Ramos (cell line): ENCODE data around the gene COMMD4.

Experiments
- in situ Hi-C: fragments of 300-500 bp; cut with MboI; formaldehyde crosslinking; loops from one replicate; pipeline ENCODE4 v1.14.3; 2022; ENCODE audit warnings: low sequenced_read_pairs; ENCODE audit not compliant: unreplicated experiment

Gene COMMD4

DNA sequence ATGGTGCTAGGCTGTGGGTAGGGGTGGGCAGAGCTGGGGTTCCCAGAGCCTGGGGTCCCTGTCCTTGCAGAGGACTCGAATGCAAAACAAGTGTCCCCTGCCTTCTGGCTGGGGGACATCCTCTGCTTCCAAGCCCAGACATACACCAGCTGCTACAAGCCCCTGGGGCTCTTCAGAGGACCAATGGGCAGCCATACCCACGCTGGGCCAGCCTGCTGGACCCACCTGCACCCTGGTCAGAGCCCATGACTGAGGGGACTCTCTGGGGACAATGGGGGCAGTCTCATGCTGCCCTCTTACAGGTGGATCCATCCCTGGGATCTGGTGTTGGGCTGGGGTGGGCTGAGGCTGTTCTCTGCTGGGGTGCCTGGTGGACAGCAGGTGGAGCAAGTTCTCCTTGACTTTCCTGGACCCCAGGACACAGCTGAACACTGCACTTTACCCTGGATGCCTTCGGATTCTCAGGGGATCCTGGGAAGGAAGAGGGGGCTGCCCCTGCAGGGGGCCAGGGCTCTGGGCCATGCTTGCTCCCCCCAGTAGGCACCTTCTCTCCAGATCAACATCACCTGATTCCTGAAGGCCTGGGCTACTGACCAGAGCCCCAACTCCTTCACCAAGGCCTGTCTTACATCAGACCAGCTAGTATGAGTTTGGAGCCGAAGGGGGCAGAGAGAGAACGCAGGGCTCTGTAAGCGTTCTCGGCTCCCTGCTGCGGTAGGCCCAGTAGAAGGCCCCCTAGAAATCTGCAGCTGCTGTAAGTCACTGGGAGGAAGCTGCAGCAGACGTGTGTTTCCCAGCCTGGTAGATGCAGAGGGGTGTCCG, 7.2 kb upstream of the COMMD4 start:
- in situ Hi-C loops, result loop anchor here (25.0 kb wide), 1 partner anchor 541 kb away; the partner anchor contains the start of gene CSK

DNA sequence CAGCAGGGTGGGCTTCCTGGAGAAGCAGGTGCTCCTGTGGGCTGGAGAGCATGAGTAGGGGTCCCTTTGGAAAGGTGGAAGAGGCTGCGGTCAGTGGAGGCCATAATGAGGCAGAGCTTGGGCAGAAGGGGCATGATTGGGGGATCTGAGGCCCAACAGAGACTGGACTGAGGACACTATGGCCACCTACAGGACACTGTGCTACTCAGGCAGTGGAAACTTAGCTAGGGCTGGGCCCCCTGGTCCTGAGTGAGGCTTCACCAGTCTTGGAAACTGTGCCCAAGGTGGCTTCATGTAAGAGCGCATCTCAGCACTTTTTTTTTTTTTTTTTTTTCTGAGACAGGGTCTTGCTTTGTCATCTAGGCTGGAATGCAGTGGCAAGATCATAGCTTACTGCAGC, 6.3 kb upstream of the COMMD4 start:
- in situ Hi-C loops, result loop anchor here (25.0 kb wide), 1 partner anchor 542 kb away; the partner anchor contains the start of gene CSK

DNA sequence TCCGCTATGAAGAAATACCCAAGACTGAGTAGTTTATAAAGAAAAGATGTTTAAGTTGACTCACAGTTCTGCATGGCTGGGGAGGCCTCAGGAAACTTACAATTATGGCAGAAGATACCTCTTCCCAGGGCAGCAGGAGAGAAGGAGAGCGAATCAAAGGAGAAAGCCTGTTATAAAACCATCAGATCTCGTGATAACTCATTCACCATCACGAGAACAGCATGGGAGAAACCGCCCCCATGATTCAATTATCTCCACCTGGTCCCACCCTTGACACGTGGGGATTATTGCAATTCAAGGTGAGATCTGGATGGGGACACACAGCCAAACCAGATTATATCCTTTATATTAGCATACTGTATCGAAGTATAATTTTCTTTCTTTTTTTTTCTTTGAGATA, 3.8 kb upstream of the COMMD4 start:
- in situ Hi-C loops, result loop anchor here (25.0 kb wide), 1 partner anchor 545 kb away; the partner anchor contains the start of gene CSK

DNA sequence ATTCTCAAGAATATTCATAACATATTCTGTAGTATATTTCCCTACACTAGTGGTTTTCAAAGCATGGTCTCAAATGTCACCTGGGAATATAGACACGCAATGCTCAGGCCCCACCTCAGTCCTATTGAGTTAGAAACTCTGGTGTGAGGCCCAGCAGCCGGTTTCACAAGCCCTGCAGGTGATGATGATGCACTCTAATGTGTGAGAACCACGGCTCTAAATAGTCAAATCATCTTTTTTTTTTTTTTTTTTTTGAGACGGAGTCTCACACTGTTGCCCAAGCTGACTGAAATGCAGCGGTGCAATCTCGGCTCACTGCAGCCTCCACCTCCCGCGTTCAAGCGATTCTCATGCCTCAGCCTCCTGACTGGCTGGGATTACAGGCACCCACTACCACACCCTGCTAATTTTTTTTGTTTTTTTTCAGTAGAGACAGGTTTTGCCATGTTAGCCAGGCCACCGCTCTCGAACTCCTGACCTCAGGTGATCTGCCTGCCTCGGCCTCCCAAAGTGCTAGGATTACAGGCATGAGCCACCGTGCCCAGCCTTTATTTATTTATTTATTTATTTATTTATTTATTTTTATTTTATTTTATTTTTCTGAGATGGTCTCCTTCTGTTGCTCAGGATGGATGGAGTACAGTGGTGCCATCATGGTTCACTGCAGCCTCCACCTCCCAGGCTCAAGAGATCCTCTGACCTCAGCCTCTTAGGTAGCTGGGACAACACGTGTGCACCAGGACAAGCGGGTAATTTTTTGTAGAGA, 2.0 kb upstream of the COMMD4 start:
- in situ Hi-C loops, result loop anchor here (25.0 kb wide), 1 partner anchor 547 kb away; the partner anchor contains the start of gene CSK

DNA sequence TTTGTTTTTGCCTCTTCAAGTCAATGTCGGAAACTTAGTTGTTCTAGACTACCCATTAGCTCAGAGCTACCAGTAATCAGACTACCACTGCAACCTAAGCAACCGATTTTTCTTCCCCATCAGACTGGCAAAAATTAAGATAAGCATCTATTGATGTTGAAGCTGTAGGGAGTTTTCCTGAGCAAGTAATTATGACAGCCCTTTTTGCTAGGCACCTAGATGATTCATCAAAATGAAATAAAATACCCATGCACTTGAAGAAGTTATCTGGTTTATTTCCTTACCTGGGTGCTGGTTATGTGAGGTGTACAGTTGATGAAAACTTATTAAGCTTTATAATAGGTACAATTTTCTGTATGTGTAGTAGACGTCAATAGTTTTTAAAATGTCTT, 554 bp upstream of the COMMD4 start:
- in situ Hi-C loops, result loop anchor here (25.0 kb wide), 1 partner anchor 548 kb away; the partner anchor contains the start of gene CSK

DNA sequence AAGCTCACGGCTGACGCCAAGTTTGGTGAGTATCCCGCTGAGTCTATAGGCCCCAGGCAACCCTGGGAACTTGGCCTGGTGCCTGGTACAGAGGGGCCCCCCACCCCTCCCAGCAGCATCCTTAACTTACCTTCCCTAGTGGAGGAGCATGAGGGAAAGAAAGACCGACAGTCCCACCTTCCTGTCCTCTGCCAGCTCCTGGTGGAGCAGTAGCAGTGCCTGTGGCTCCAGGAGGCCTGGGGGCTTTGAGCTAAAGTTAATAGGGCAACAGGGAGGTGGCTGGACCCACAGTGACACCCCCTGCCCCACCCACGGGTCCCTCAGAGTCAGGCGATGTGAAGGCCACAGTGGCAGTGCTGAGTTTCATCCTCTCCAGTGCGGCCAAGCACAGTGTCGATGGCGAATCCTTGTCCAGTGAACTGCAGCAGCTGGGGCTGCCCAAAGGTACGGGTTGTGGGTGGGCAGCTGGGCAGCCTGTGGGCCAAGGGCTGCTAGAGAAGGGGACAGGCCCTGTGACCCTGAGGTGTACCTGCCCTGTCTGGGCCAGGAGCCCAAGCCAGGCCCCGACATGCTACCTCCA, 2.9 kb downstream of the COMMD4 start:
- in situ Hi-C loops, result loop anchor here (25.0 kb wide), 1 partner anchor 551 kb away; the partner anchor contains the start of gene CSK

DNA sequence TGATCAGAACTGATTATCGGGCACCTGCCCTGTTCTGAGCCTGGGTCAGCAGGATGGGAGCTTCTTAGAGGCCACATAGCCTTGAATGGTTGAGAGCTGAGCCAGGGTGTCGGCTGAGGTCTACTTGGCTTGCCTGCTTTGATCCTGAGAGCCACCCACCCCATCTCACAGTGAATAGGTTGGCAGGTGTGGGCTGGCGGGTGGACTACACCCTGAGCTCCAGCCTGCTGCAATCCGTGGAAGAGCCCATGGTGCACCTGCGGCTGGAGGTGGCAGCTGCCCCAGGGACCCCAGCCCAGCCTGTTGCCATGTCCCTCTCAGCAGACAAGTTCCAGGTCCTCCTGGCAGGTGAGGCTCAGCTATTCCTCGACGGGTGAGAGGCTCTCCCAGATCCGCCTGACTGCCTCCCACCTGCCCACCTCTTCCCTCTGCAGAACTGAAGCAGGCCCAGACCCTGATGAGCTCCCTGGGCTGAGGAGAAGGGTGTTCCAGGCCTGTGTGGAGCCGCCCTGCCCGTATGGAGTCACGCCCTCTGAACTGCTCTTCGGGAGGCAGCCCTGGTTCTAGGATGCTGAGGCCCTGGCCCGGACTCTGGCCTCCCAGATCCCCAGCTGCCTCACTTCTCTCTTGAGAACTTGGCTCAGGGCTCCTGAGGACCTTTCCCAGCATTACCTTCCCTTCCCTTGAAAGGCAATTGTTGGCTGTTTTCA, 3.8 kb downstream of the COMMD4 start:
- in situ Hi-C loops, result loop anchor here (25.0 kb wide), 1 partner anchor 552 kb away; the partner anchor contains the start of gene CSK

DNA sequence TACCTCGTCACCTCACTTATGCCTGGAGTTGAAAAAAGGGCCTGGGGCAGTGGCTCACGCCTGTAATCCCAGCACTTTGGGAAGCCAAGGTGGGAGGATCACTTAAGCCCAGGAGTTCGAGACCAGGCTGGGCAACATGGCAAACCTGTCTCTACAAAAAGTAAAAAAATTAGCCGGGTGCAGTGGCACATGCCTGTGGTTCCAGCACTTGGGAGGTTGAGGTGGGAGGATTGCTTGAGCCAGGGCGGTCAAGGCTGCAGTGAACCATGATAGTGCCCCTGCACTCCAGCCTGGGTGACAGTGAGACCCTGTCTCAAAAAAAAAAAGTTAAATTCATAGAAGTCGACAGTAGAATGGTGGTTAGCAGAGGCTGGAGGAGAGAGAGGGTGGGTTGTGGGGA, 6.4 kb downstream of the COMMD4 start:
- in situ Hi-C loops, result loop anchor here (25.0 kb wide), 1 partner anchor 555 kb away; the partner anchor contains the start of gene CSK

DNA sequence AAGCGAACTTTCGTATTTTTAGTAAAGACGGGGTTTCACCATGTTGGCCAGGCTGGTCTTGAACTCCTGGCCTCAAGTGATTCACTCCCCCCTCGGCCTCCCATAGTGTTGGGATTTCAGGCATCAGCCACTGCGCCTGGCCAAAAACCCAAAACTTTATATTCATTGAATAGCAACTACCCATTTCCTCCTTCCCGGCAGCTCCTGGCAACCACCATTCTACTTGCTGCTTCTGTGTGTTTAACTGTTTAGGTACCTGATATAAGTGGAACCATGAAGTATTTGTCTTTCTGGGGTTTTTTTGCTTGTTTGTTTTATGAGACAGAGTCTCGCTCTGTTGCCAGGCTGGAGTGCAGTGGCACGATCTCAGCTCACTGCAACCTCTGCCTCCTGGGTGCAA, 8.1 kb downstream of the COMMD4 start:
- in situ Hi-C loops, result loop anchor here (25.0 kb wide), 1 partner anchor 557 kb away; the partner anchor contains the start of gene CSK

DNA sequence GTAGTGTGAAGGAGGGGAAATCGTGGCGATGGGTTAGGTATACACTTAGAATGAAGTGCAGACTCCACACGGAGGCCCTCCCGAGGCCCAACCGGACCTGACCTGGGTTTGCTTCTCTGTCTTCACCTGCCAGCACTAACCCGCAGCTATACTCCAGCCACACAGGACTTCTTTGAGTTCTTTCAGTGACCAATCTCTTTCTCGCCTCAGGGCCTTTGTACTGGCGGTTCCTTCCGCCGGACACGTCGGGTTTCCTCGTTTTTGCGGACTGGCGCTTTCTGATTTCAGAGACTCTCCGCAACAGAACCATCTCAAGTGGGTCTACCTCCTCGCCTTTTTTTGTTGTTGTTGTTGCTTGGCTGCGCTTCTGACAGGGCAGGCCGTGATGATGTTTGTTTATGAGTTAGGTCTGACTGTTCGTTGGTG, 10.9 kb downstream of the COMMD4 start, which contains the start of gene NEIL1:
Gene NEIL1 (plus strand): TSS at position 244 of the 426 bp plus-strand sequence. CDS start 1,867 bp downstream, outside the sequence.
- in situ Hi-C loops, result loop anchor here (25.0 kb wide), 1 partner anchor 560 kb away; the partner anchor contains the start of gene CSK

DNA sequence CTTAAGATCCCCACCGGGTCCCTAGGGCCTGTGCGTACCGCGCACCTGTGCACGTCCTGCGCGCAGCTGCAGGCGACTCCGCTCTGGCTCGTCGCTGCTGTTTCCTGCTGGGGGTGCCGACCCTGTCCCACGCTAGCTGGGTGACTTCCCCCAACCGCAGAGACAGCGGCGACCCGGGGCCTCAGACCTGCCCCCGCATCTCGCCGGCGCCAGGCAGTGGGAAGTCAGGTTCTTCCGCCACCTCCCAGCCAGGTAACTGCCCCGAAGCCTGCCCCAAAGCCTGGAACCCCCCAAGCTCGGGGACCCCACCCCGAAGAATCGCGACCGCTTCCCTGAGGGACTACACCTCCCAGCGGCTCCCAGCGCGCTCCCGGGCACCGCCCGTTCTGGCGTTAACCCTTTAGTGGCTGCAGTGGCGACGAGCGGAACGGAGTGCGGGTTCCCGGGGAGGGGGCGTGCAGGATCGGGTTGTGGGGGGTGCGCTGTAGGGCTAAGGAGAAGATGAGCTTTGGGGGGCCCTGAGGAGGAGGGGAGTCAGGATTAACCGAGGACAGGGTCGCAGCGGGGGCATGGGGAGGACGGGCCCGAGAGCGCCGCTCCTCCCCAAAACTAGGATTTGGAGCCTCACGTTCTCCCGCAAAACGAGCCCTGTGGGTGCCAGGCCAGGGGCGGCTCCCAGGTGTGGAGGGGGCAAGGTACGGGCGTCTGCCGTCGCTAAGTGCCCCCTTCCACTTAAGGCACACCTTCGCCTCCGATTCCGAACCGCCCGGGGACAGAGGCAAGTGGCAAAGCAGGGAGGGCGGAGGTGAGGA, 11.6 kb downstream of the COMMD4 start:
- in situ Hi-C loops, result loop anchor here (25.0 kb wide), 1 partner anchor 560 kb away; the partner anchor contains the start of gene CSK

DNA sequence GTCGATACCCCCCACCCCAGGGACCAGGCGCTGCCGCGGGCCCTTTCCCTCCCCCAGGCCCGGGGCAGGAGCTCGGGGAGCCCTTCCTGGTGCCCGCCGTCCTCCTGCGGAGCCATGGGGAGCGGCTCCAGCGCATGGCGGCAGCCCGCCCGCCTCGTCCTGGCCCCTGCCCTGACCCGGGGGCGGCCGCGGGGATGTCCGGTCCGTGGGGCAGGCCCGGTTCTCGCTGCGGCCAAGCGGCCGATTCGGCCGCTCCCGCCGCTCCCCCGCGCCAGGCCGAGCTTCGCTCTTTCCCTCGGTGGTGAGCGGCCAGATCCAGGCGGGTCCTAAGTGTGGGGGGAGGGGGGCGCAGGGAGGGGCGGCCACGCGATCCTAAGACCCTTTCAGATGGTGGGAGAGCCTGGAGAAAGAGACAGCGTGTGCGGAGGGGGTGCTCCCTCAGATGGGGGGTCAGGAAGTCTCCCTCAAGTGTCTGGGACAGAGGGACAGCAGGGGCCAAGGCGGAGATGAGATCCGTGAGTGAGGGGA, 12.2 kb downstream of the COMMD4 start:
- in situ Hi-C loops, result loop anchor here (25.0 kb wide), 1 partner anchor 561 kb away; the partner anchor contains the start of gene CSK

DNA sequence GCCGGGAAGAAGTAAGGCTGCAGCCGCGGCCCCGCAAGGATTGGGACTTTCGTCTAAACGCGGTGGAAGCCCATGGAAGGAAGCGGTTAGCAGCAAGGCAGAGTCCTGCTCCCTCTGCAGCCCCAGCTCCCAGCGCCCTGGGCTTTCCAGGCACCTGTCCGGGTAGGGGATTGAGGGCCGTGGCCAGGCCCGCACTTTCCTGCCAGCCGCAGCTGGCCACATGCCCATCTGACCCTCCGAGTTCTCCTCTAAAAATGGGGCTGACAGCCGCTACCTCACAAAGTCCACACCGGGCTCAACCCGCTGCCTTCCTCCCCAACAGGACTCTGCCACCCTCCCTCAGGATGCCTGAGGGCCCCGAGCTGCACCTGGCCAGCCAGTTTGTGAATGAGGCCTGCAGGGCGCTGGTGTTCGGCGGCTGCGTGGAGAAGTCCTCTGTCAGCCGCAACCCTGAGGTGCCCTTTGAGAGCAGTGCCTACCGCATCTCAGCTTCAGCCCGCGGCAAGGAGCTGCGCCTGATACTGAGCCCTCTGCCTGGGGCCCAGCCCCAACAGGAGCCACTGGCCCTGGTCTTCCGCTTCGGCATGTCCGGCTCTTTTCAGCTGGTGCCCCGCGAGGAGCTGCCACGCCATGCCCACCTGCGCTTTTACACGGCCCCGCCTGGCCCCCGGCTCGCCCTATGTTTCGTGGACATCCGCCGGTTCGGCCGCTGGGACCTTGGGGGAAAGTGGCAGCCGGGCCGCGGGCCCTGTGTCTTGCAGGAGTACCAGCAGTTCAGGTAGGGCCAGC, 12.9 kb downstream of the COMMD4 start:
- in situ Hi-C loops, result loop anchor here (25.0 kb wide), 1 partner anchor 561 kb away; the partner anchor contains the start of gene CSK

DNA sequence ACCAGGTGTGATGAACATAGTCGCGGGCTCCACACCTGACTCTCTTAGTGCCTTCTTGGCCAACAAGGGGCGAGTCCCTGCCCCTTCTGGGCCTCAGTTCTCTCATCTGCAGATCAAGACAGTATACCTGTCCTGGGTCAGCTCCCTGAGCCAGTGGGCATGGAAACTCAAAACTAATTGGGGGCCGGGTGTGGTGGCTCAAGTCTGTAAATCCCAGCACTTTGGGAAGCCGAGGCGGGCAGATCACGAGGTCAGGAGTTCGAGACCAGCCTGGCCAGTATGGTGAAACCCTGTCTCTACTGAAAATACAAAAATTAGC, 13.4 kb downstream of the COMMD4 start:
- in situ Hi-C loops, result loop anchor here (25.0 kb wide), 1 partner anchor 562 kb away; the partner anchor contains the start of gene CSK

DNA sequence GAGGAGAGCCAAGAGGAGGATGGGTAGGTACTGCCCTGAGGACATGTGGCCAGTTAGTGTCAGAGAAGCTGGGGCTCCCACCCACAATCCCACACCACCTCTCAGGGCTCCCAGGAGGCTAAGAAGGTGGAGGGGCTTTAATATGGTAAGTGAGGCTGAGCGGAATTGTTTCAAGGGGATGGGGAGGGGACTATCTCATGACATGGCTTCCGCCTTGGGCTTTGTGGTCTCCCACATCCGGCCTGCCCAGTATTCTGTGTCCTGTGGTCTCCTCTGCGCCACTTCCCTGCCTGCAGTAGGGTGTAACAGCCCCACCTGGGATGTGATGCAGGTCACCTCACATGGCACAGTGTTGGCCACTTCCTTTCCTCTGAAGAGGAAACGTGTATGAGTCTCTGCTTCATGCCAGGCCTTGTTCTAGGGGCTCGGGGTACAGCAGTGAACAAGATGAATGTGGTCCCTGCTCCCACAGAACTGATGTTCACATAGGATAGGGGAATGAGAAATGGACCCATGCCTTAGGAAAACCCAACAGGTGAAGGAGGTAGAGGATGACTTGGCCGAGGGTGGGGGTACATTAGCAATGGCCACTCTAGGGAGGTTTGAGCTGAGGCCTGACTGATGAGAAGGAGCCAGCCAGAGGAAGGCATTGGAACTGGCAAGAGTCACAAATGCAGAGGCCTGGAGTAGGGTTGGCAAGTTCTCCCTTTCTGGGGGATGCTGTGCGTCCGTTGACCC, 14.2 kb downstream of the COMMD4 start:
- in situ Hi-C loops, result loop anchor here (25.0 kb wide), 2 partner anchors 287 to 563 kb away; partner anchors contain the start of genes CSK, IMP3, SNUPN and SNX33

DNA sequence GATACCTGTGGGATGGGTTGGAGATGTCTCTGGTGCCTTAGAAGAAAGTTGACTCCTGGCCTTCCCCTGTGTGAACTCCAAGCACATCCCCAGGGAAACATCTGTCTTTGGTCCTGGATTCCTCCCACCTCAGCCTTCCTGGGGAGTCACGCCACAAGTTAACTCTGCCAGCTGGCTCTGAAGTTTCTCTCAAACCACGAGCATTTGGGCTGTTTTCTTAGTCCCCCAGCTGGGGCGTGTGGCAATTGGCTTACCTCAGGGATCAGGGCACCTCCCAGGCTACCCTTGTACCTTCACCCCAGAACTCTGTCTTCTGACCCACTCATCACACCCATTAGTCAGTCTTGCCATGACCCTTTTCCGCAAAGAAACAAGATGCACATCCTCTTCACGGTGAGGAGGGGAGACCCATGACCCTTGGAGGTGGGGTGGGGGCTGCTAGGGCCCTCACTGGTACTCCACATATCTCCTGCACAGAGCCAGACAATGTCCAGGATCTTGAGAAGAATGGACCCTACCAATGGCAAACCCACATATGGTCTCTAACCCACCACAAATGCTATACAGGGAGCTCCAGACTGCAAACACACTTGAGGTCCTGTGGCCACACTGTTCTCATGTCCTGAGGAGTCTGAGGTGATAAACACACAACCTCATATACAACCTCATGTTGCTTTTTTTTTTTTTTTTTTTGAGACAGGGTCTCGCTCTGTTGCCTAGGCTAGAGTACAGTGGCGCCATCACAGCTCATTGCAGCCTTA, 14.9 kb downstream of the COMMD4 start:
- in situ Hi-C loops, result loop anchor here (25.0 kb wide), 1 partner anchor 287 kb away; the partner anchor contains the start of genes IMP3, SNUPN and SNX33
